Measurements from ENCODE around the gene PTH2.

GRCh38 chr19:49425178-49425577 lies 1.9 kb upstream of the PTH2 start, which contains the start of gene GFY:
- TF ChIP-seq CTCF (IDR thresholded peaks at IDR 0.05; ENCODE audit: low read length) = no peak
- TF ChIP-seq EZH2 (IDR thresholded peaks at IDR 0.05; ENCODE audit: borderline replicate concordance, low read length) = no peak

Data from OCI-LY1 (cell line).